Measurements from ENCODE around the gene PHAF1. TPM values are rescaled to one million over a fixed set of nuclear protein-coding genes. Genes with fewer than 3 reads are reported as not detected.

PHAF1 gene
- 12.9 and 16.0 TPM in 2 replicates for total RNA-seq

GRCh38 chr16:67109407-67110135 is at the start of gene PHAF1:
TSS of gene PHAF1 (plus strand) at chr16:67109941. CDS start at chr16:67110176, 235 bp downstream.
- peak within 1 kb of the TSS; percentile 87 for H3K4me3 ChIP-seq (ENCODE audit: low read depth, low read length)
- peak; percentile 88 for DNase-seq (ENCODE audit: low read depth)
- TF ChIP-seq, protein P1, sequence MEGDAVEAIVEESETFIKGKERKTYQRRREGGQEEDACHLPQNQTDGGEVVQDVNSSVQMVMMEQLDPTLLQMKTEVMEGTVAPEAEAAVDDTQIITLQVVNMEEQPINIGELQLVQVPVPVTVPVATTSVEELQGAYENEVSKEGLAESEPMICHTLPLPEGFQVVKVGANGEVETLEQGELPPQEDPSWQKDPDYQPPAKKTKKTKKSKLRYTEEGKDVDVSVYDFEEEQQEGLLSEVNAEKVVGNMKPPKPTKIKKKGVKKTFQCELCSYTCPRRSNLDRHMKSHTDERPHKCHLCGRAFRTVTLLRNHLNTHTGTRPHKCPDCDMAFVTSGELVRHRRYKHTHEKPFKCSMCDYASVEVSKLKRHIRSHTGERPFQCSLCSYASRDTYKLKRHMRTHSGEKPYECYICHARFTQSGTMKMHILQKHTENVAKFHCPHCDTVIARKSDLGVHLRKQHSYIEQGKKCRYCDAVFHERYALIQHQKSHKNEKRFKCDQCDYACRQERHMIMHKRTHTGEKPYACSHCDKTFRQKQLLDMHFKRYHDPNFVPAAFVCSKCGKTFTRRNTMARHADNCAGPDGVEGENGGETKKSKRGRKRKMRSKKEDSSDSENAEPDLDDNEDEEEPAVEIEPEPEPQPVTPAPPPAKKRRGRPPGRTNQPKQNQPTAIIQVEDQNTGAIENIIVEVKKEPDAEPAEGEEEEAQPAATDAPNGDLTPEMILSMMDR (IDR thresholded peaks at IDR 0.05; ENCODE audit: insufficient read depth, low read depth, low read length) = no peak

GRCh38 chr16:67063008-67063407 is 46.7 kb upstream of the PHAF1 start:
- H3K4me3 ChIP-seq (ENCODE audit: low read depth, low read length) = no peak overlapping the region
- no peak for DNase-seq (ENCODE audit: low read depth)
- TF ChIP-seq, protein P1 (IDR thresholded peaks at IDR 0.05; ENCODE audit: insufficient read depth, low read depth, low read length) = no peak

DNA sequence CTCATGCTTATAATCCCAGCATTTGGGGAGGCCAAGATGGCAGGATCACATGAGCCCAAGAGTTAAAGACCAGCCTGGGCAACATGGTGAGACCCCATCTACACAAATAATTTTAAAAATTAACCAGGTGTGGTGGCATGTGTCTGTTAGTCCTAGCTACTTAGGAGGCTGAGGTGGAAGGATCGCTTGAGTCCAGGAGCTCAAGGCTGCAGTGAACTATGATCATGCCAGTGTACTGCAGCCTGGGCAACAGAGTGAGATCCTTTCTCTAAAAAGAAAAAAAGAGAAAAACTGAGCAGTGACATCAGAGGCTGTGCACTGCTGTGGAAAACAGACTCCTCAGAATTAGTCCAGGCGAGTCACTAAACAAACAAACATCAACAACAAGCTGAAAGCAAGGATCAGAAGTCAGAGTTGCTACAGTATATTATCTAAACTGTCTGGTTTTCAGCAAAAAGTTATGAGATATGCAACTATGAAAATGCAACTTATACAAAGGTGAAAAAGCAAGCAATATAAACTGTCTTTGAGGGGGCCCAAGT is 41.5 kb upstream of the PHAF1 start:
- TF ChIP-seq, protein P1 (IDR thresholded peaks at IDR 0.05; ENCODE audit: insufficient read depth, low read depth, low read length) = no peak
- DNase-seq (ENCODE audit: low read depth) = no peak
- no peak overlapping the region for H3K4me3 ChIP-seq (ENCODE audit: low read depth, low read length)

GRCh38 chr16:67071476-67072048 is 38.2 kb upstream of the PHAF1 start:
- no peak for DNase-seq (ENCODE audit: low read depth)
- TF ChIP-seq, protein P1 (IDR thresholded peaks at IDR 0.05; ENCODE audit: insufficient read depth, low read depth, low read length) = no peak

DNA sequence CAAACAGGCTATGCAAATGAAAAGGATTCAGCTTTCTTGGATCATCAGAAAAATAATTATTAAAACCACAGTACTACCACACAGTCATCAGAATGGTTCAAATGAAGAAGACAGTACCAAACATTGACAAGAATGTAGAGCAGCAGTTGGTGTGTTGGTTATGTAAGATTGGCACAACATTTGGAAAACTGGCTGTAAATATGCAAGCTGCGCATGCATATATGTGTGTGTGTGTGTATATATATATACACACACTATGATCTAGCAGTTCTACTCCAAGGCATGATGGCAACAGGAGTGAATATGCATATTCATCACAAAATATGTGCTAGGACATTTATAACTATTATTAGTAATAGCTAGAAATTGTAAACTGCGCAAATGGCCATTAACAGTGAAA is 34.4 kb upstream of the PHAF1 start:
- TF ChIP-seq, protein P1 (IDR thresholded peaks at IDR 0.05; ENCODE audit: insufficient read depth, low read depth, low read length) = no peak
- DNase-seq (ENCODE audit: low read depth) = no peak
- no peak overlapping the region for H3K4me3 ChIP-seq (ENCODE audit: low read depth, low read length)

More at GRCh38 chr16:67071476-67072048, 38.2 kb upstream of the PHAF1 start:
- no peak overlapping the region for H3K4me3 ChIP-seq (ENCODE audit: low read depth, low read length)

DNA sequence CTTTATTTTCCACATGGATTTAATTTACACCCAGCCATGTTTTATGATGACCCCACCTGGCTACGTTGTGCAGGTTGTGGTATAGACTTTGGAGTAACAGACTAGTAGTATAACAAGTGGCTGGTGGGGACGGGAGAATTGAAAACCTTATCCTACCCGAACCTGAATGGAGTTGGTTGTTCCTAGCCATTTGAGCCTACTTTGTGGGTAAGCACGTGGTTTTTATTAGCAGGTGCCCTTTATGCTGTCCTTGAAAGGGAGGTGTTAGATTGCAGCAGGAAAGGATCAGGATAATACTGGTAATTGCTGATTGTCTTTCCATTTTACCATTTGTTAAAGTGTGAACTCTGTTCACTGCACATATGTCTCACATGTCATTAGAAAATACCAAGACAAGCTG is 31.9 kb upstream of the PHAF1 start:
- TF ChIP-seq, protein P1 (IDR thresholded peaks at IDR 0.05; ENCODE audit: insufficient read depth, low read depth, low read length) = no peak
- no peak overlapping the region for H3K4me3 ChIP-seq (ENCODE audit: low read depth, low read length)
- DNase-seq (ENCODE audit: low read depth) = no peak
